A673 (cell line): ENCODE results near the gene TXNRD2. TPM values are rescaled to one million over a fixed set of nuclear protein-coding genes. Genes with fewer than 3 reads are reported as not detected.

Source experiments
- BruUV-seq: library from RNA; stranded (reverse); fragments of 400-500 nt; replicated peaks from 2 replicates; lab custom pipeline; 2021; lab: Mats Ljungman, UMichigan
- CTCF ChIA-PET: fragments of 300-600 bp; sonication (Branson Sonifier 250); formaldehyde crosslinking; loops from one replicate; lab custom pipeline; 2022; ENCODE audit warnings: antibody characterized with exemption; lab: Charles Lee
- POLR2A ChIA-PET: fragments of 300-600 bp; sonication (Branson Sonifier 250); formaldehyde crosslinking; loops from one replicate; lab custom pipeline; 2022; ENCODE audit warnings: antibody characterized with exemption; ENCODE audit not compliant: low non-redundant PET; lab: Charles Lee
- DNase-seq: peaks from one replicate; pipeline ENCODE4 v3.0.0-alpha.2; 2015; ENCODE audit warnings: low spot score
- H3K27ac ChIP-seq: fragments of 200-600 bp; sonication (generic); 2 replicates; pipeline ENCODE4 v1.5.1; 2016; ENCODE audit warnings: mixed run types, low read depth, mild to moderate bottlenecking, mixed read lengths, antibody characterized with exemption, low read length; ENCODE audit not compliant: poor library complexity, severe bottlenecking
- H3K27me3 ChIP-seq: fragments of 200-600 bp; sonication (generic); replicated peaks from 2 replicates; pipeline ENCODE4 v1.6.1; 2017; ENCODE audit warnings: mixed run types, low read depth, mild to moderate bottlenecking, mixed read lengths, antibody characterized with exemption, low read length; ENCODE audit not compliant: insufficient read depth, poor library complexity
- H3K36me3 ChIP-seq: fragments of 200-600 bp; sonication (generic); 2 replicates; pipeline ENCODE4 v1.6.1; 2016; ENCODE audit warnings: mixed run types, mild to moderate bottlenecking, mixed read lengths, antibody characterized with exemption, low read length; ENCODE audit not compliant: insufficient read depth, poor library complexity, severe bottlenecking
- H3K4me1 ChIP-seq: fragments of 200-600 bp; sonication (generic); 2 replicates; pipeline ENCODE4 v1.6.1; 2017; ENCODE audit warnings: mixed run types, mild to moderate bottlenecking, mixed read lengths, antibody characterized with exemption, low read length; ENCODE audit not compliant: insufficient read depth, poor library complexity, severe bottlenecking
- H3K4me3 ChIP-seq: fragments of 200-600 bp; sonication (generic); 2 replicates; pipeline ENCODE4 v1.5.1; 2016; ENCODE audit warnings: low read depth, mixed run types, mild to moderate bottlenecking, mixed read lengths, low read length; ENCODE audit not compliant: poor library complexity, severe bottlenecking
- H3K9me3 ChIP-seq: fragments of 200-600 bp; sonication (generic); 2 replicates; pipeline ENCODE4 v1.6.1; 2016; ENCODE audit warnings: mixed run types, low read depth, mild to moderate bottlenecking, mixed read lengths, antibody characterized with exemption, low read length; ENCODE audit not compliant: poor library complexity, severe bottlenecking
- CTCF ChIP-seq: fragments of 300-800, 200-600 bp; sonication (generic); conservative IDR thresholded peaks from 2 replicates; pipeline ENCODE4 v1.5.1; 2017; ENCODE audit warnings: low read depth, mild to moderate bottlenecking, antibody characterized with exemption, low read length, moderate library complexity, mixed read lengths
- EZH2 ChIP-seq: fragments of 200-600 bp; sonication (generic); IDR thresholded peaks from 2 replicates; pipeline ENCODE4 v1.6.1; 2017; ENCODE audit warnings: borderline replicate concordance, low read depth, mild to moderate bottlenecking, mixed read lengths, antibody characterized with exemption, low read length; ENCODE audit not compliant: poor library complexity, severe bottlenecking
- intact Hi-C: fragments of 100-400 bp; cut with micrococcal nuclease; formaldehyde crosslinking; loops from one replicate; pipeline ENCODE4 v1.10.0; 2022; ENCODE audit not compliant: unreplicated experiment
- total RNA-seq: library from RNA; stranded (reverse); gene quantifications from 2 replicates; pipeline ENCODE4 v1.2.3, GENCODE V29; 2021

TXNRD2 gene
- total RNA-seq, 1 experiment from 2014 or later, result 32.6 TPM

GRCh38 chr22:19986011-19986409 lies 44.4 kb upstream of the TXNRD2 start:
- CTCF ChIA-PET, result interaction anchor here (1.0 kb wide), 1 partner anchor 27 kb away, joined by 5 read pairs; no protein-coding TSS in a partner anchor
- Histone ChIP-seq H3K9me3 (no peaks in the 10 kb centered on the region), H3K4me1 (peaks cover 4% of the 10 kb centered on the region), H3K27ac (no peak overlapping the region), H3K36me3 (no peaks in the 10 kb centered on the region), H3K27me3 (no peaks in the 10 kb centered on the region), H3K4me3 (peak overlapping the region; percentile 76)
- no TSS peak for BruUV-seq
- no peak for TF ChIP-seq CTCF
- TF ChIP-seq EZH2, result no peak
- DNase-seq, result no peak
- intact Hi-C loops, result no loop called here
- POLR2A ChIA-PET, result no interaction called here

- no peak for DNase-seq
- BruUV-seq, result no TSS peak
- TF ChIP-seq CTCF (no peak), EZH2 (no peak)
- ChIA-PET CTCF (no interaction called here), POLR2A (no interaction called here)
- H3K36me3 ChIP-seq, result no peaks in the 10 kb centered on the region
- no peaks in the 10 kb centered on the region for H3K27me3 ChIP-seq
- H3K4me1 ChIP-seq, result no peaks in the 10 kb centered on the region
- H3K4me3 ChIP-seq, result no peak overlapping the region
- intact Hi-C loops, result no loop called here
- H3K27ac ChIP-seq, result no peak overlapping the region
- no peaks in the 10 kb centered on the region for H3K9me3 ChIP-seq
These were observed 43.5 kb upstream of the TXNRD2 start for GRCh38 chr22:19984851-19985811.

- intact Hi-C loops, result no loop called here
These were observed 42.7 kb upstream of the TXNRD2 start for GRCh38 chr22:19984201-19984753.

More at GRCh38 chr22:19984201-19984753, 42.7 kb upstream of the TXNRD2 start:
- DNase-seq, result peak; percentile 48
- Histone ChIP-seq H3K4me1 (no peaks in the 10 kb centered on the region), H3K4me3 (no peak overlapping the region), H3K27me3 (no peaks in the 10 kb centered on the region), H3K36me3 (no peaks in the 10 kb centered on the region), H3K27ac (no peak overlapping the region), H3K9me3 (no peaks in the 10 kb centered on the region)
- no TSS peak for BruUV-seq
- TF ChIP-seq EZH2 (no peak), CTCF (no peak)
- POLR2A ChIA-PET, result no interaction called here
- CTCF ChIA-PET, result no interaction called here
